Measurements from ENCODE around the gene CCR8.
"Not testable (repeated sequence)": the region's sequence is repeated elsewhere in the genome, so short reads cannot be mapped to it uniquely, and the experiment has no call there.

Gene CCR8

DNA sequence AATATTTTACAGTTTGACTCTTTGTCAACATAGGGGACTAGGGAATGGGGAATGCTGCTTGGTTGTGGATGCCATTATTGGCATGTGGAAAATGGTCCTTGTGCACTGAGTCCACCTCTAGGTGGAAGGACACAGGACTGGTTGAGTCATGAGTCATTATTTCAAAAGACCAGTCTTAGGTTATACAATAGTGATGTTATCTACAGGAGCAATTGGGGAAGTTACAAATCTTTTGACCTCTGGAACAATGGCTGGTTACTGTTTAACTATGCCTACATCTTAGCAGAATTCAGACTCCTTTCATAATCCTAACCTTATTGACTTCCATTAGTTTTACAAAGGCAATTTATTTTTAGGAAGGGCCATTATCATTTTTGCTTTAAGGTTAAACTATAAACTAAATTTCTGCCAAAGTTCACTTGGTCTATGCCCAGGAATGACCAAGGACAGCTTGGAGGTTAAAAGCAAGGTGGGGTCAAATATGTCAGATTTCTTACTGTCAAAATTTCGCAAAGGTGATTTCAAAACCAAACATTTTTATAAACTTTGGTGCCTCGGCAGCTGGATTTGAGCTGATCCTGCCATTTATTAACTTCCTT, 11.8 kb upstream of the CCR8 start:
- DNase-seq = no peak

DNA sequence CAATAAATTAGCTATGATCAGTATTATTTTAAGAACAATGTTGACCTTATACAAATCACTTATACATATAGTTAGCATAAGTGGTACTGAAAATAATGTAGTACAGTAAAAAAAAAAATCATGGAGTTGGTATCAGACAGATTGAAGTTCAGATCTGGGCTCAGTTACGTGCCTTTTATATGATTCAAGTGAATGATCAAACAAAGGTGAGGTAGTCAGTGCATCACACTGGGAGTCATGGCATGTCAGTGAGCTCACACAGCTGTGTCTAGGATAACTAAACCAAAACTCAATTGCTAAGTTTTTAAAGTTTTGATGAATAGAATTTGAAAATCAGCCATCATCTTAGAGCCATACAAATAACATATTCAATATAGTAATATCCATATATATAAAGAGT, 11.2 kb upstream of the CCR8 start:
- DNase-seq = no peak

DNA sequence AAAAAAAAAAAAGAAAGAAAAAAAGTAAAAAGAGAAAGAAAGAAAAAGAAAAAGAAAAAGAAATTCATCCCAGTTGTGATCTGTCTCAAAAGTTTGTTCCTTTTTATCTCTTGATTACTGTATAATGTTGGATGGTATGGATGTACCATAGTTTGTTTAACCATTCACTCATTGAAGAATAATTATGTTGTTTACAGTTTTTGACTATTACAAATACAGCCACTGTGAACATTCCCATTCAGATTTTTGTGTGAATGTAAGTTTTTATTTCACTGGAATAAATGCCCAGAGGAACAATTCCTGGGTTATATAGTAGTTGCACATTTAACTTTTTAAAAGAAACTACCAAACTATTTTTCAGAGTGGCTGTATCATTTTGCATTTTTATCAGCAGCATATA, 10.3 kb upstream of the CCR8 start:
- no peak for DNase-seq

DNA sequence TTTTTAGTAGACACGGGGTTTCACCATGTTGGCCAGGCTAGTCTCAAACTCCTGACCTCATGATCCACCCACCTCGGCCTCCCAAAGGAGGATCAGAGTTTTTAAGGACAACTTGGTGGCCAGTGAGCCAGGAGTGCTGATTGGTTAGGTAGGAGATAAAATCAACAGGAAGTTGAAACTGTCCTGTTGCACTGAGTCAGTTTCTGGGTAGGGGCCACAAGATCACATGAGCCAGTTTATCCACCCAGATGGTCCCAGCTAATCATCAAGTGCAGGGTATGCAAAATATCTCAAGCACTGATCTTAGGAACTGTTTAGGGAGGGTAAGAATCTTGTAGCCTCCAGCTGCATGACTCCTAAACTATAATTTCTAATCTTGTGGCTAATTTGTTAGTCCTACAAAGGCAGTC, 7.9 kb upstream of the CCR8 start:
- not testable (repeated sequence) for DNase-seq

DNA sequence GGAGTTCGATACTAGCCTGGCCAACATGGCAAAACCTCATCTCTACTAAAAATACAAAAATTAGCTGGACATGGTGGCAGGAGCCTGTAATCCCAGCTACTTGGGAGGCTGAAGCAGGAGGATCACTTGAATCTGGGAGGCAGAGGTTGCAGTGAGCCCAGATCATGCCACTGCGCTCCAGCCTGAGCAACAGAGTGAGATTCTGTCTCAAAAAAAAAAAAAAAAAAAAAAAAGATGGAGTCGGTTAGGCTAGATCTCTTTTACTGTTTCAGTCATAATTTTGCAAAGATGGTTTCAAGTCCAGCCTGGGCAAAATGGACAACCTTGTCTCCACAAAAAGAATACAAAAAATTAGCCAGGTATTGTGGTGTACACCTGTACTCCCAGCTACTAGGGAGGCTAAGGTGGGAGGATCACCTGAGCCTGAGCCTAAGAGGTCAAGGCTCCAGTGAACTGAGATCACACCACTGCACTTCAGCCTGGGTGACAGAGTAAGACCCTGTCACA, 7.2 kb upstream of the CCR8 start:
- DNase-seq = not testable (repeated sequence)

DNA sequence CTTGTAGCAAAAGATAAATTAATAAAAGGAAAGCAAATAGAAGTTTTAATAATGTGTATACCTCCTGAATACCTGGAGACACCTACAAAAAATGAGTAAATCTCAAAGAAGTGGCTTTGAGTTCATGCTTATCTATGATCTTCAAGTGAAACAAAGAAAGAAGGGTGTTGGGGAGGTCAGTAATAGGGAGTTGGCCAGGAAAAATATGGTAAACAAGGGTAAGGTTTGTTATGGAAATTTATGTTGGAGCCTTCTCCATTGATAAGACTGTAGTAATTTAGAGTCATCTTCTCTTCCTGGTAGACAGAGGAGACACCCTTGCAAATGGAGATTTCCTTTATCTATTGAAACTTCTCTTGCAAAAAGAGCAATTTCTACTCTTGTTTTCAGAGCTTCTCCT, 6.6 kb upstream of the CCR8 start:
- DNase-seq = no peak

DNA sequence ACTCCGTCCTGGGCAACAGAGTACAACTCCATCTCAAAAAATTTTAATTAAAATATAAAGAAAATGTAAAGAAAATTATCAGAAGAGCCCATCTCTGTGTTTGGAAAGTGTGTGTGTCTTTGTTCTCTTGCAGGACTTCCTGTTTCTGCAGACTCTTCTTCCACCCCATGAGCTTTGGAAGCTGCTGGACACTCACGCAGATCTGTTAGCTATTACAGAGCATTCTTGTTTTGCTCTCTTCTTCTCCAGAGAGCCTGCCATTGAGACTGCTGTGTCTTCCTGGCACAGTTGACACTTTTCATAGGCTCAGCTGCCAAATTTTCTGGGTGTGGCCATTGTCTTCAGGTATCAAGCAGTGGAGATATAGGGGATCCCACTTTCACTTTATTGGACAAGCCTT, 6.0 kb upstream of the CCR8 start:
- DNase-seq = no peak

DNA sequence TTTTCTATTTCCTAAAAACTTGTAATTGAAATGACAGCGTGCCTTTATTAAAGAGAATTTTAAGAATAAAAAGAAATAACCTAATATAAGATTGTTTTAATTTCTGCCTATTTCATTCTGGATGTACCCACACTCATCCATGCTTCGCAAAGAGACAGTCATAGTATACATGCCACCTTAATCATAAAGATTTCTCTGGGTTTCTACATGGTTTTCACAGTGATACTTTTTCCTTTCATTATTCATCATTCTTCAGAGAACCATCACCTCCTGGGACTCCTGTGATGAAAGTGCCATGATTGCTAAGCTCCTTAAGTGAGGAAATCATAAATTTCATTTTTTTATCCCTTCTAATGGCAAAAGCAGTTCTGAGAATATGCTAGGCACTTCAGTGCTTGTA, 4.3 kb upstream of the CCR8 start:
- no peak for DNase-seq

DNA sequence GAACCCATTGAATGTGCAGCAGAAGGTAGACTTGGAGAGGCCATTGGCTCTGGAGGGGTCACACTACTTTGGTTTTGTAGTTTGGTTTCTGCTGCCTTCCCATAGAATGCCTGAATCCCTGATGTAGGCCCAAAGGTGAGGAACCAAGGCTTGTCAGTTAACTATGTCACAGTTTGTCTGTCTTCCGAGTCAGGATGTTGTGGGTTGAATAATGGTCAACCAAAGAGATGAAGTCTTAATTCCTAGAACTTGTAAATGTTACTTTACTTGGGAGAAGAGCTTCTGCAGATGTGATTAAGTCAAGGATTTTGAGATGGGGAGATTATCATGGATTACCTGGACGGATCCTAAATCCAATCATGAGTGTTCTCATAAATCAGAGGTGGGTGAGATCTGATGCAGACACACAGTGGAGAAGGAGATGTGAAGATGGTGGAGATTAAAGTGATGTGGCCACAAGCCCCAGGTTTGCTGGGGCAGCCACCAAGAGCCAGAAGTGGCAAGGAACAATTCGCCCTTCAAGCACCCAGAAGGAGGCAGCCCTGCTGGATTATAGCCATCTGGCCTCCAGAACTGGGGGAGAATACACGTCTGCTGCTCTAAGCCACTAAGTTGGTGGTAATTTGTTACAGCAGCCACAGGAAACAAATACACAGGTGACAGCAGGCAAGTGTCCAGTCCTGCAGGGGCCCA, 2.3 kb upstream of the CCR8 start:
- DNase-seq = no peak

DNA sequence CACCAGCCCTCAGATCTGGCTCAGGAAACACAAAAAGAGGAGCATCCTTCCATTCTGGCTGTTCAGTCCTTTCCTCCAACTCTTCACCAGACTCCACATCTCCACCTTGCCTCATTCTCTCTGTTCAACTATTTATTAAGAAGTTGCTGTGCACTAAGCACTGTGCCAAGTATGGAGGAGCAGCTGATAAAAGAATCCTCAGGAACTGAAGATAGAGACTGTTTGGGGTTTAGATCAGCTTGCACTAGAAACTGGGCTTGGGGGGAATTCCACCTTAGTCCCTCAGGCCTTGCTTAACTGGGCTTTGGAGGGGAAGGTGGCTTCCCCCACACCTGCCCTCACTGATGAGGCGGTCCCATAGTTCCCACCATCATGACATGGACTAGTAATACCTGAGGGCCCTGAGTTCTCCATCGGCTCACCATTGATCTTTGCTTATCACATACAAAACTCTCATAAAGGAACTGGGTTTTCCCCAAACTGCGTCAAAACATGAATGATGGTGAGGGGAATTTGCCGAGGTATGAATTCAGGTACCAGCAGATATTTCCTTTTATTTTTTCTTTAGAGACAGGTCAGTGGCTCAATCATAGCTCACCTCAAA, 1.7 kb upstream of the CCR8 start:
- no peak for DNase-seq

DNA sequence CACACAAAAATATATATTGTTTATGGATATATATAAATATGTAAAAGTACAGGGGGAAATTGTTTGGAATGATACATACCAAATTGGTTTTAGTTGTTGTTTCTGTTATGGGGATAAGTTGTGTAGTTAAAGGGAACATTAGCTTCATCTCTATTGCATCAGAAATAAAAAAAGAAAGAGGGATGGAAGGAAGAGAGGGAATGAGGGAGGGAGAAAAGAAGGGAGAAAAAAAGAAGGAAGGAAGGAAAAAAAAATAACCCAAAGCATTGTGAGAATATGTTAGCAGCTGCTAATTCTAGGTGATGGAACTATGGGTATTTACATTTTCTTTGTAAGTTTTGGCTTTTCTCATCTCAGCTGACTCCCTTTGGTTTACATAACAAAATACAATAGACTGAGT, 1.3 kb downstream of the CCR8 start:
- no peak for DNase-seq

DNA sequence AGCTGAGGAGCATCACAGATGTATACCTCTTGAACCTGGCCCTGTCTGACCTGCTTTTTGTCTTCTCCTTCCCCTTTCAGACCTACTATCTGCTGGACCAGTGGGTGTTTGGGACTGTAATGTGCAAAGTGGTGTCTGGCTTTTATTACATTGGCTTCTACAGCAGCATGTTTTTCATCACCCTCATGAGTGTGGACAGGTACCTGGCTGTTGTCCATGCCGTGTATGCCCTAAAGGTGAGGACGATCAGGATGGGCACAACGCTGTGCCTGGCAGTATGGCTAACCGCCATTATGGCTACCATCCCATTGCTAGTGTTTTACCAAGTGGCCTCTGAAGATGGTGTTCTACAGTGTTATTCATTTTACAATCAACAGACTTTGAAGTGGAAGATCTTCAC, 3.0 kb downstream of the CCR8 start:
- DNase-seq = no peak

DNA sequence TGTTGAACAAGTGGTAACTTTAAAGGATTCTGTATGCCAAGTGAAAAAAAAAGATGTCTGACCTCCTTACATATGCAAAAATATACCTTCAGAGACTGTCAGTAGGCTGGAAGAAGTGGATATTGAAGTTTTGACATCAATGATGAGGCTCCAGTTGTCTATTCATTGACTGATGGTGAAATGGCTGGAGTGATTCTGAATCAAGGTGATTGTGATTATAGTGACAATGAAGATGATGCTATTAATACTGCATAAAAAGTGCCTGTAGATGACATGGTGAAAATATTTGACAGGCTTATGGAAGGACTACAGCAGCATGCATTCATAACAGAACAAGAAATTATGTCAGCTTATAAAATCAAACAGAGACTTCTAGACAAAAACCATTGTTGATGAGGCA, 4.1 kb downstream of the CCR8 start:
- DNase-seq = no peak

DNA sequence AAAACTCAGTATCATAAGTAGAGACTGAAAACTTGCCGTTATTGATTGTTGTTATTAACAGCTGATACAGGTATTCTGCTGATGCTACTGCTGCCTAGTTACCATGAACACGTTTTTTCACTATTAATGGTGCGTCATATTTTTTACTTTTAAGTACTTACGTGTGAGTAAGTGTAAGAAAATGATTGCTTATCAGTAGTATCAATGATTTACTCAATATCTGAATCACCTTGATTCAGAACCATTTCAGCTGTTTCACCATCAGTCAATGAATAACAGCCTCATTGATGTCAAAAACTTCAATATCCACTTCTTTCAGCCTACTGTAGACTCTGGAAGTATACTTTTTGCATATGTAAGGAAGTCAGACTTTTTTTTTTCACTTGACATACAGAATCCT, 4.7 kb downstream of the CCR8 start:
- no peak for DNase-seq

DNA sequence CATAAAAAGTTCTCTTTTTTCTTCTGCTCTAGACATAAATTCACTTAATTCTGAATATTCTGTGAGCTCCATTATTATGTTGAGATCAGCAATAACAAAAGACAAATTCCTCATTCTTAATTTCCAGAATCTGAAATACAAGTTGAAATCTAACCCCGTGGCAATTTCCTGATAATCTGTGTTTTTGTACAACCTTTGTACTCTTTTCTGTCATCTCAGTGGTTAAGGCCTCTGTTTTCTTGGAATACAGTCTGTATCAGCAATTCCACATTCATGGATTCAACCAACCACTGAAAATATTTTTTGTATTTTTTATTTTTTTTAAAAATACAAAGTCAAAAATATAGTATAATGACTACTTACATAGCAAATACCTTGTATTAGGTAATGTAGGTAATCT, 8.7 kb downstream of the CCR8 start:
- DNase-seq = no peak

DNA sequence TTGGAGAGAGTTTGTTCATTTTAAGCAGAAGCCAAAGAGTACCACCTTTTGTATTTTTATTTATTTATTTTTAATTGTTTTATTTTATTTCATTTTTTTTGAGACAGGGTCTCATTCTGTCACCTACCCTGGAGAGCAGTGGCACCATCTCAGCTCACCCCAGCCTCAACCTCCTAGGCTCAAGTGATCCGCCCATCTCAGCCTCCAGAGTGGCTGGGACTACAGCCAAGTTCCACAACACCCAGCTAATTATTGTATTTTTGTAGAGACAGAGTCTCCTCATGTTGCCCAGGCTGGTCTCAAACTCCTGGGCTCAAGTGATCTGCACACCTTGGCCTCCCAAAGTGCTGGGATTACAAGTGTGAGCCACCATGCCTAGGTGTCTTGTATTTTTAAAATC, 9.6 kb downstream of the CCR8 start:
- DNase-seq = no peak

DNA sequence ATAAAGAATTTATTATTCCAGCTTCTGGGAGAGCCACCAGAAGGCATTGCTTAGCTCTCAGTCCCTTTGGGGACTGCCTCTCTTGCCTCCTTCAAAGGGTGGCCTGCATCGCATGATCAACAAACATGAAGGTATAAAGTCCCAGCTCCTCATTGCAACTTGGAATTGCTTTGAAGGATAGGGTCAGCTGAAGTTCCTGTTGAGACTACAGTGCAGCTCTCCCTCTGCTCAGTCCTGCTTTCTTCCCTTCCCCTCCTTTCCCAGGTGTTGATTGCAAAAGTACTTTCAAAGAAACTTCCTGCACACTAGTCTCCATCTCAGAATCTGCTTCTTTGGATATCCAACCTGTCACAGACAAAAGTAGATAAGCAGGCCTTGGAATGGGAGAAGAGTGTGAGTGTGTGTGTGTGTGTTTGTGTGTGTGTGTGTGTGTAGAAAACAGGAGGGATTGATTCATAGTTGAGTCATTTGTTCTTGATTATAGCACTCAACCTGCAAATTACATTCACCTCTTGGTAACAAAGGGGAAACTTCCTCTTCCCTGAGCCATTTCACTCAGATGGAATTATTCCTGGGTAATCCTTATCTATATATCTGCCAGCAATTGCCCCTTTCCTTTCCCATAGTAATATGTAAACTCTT, 13.7 kb downstream of the CCR8 start:
- no peak for DNase-seq

DNA sequence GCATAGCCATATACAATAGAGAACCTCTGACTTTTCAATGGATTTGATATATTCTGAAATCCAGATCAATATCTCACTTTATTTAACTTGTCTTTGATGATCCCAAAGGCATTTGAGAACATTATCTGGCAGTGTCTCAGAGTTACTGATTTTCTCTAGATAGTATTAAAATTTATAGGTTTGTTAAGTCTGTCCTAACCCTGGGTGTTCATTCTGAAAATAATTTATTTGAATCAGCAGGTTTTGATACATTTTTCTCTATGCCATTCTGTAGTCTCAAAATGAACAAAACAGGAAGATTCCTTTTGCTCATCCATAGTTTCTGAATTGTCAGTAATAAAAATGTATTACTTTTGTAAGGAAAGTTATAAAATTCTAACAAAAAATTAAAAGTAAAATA, 14.3 kb downstream of the CCR8 start:
- no peak for DNase-seq

DNA sequence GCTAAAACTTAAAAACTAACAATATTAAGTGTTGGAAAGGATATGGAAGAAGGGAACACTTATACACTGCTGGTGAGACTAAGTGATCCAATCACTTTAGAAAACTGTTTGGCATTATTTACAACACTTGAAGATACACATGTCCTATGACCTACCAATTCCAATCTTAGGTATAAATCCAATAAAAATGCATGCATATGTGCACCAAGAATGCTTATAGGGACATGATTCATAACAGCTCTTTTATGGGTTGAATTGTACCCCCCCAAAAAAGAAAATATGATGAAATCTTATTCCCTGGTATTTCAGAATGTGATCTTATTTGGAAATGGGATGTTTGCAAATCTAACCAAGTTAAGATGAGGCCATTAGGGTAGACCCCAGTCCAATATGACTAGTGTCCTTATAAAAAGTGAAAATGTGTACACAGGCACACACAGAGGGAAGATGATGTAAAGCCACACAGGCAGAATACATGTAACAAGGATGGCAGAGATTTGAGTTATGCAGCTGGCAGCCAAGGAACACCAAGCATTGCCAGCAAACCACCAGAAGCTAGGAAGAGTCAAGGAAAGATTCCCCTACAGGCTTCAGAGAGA, 15.3 kb downstream of the CCR8 start:
- DNase-seq = no peak

DNA sequence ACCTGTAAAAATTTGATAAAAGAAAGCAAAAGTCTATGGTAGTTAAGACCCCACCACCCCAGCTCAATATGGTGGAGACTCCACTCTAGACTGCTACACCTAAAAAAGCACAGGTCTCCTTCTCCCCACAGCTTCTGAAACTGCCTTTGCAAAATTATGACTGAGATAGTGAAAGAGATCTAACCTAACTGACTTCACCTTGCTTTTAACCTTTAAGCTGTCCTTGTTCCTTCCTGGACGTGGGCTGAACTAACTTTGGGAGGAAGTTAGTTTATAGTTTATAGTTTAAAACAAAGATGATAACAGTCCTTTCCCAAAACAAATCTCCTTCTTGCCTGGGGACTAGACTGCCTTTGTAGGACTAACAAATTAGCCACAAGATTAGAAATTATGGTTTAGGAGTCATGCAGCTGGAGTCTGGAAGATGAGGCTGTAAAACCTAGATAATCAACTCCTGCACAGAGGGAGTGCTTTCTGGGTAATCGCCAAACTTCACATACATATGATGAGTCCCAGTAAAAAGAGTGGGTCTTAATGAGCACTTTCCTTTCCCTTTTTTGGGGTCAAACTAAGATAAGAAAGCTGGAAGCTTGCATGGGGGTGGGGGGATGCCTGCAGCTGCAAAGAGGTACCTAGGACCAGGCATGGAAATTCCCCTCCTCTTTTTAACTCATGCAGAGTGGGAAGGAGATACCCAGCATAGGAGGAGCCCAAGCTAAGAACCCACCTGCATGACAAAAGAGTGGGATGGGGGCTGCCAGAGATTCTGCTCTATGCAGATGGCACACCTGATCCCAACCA, 17.5 kb downstream of the CCR8 start:
- DNase-seq = no peak

DNA sequence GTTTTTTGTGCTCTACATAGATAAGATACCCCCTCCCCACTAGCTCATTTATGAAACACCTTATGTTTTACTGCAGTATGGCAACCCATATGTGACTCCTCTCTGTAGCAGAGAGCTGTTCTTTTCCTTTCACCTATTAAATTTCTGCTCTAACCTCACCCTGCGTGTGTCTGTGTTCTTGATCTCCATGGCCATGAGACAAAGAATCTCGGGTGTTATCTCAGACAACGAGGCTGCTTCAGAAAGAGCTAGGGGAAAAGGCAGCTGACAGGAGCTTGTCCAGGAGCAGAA, 18.0 kb downstream of the CCR8 start:
- DNase-seq = no peak

DNA sequence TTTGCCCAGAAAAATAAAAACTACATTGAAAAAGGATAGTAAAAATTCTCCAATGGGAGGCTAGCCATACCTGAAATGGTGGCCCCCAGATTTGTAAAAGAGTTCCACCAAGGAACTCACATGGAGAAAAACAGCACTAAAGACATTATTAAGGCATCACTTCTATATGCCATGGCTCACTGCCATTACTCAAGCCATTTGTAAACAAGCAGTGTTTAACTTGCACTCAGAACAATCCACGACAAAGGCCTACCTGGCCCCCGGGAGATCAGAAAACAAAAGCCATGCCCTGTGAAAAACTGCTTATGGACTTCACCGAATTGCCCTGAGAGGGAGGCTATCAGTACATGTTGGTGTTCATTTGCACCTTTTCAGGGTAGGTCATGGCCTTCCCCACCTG, 19.6 kb downstream of the CCR8 start:
- DNase-seq = no peak

DNA sequence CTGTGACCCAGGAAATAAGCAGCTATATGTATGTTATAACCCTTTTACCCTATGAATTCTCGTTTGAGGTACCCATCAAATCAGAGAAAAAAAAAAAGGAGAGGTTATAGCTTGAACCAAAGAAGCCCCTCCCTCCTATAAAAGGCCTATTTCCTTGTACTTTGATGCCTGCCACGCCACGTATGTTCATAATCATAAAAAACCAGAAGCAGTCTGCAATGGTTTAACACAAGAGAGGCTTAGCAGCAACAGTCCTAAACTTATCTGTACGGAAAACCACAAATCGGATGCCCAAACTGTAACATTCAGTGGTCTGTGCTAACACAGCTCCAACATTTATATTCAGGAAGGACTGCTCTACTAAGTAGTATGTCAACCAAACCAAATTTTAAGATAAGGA, 21.2 kb downstream of the CCR8 start:
- DNase-seq = no peak

Measured in NCI-H1105 (cell line).